A549 (cell line): ENCODE results near the gene MSI2. TPM values are rescaled to one million over a fixed set of nuclear protein-coding genes. Genes with fewer than 3 reads are reported as not detected.

Experiments
- ATAC-seq, 2 experiments: fragments of 200-7000 bp in 1 of 2; fragments of >200 bp in 1 of 2; cut with Nextera tagmentation in 1 of 2; cut with Tn5 transposase in 1 of 2; 3 replicates each; pipeline versions ENCODE4 v1.8.0 to v1.9.1; 2018 to 2020; ENCODE audit warnings: mild to moderate bottlenecking in 1 of 2, moderate library complexity in 1 of 2
- CTCF ChIA-PET: fragments of 300-600 bp; sonication (Branson Sonifier 250); formaldehyde crosslinking; extraction: SDS; loops from one replicate; lab custom pipeline; 2021; ENCODE audit warnings: antibody characterized with exemption, inconsistent platforms; lab: Yijun Ruan, JAX
- POLR2A ChIA-PET: fragments of 350-600 bp; formaldehyde crosslinking; extraction: SDS; loops from one replicate; lab custom pipeline; 2021; ENCODE audit warnings: antibody characterized with exemption, inconsistent platforms; lab: Yijun Ruan, JAX
- DNase-seq, 2 experiments: peaks; one replicate each; pipeline versions ENCODE4 v3.0.0 to v3.0.0-alpha.2; 2011 to 2016; ENCODE audit warnings: low read depth in 1 of 2, low spot score in 1 of 2
- FAIRE-seq: peaks from 2 replicates; lab custom pipeline; 2011; peaks lifted over from hg19 to GRCh38; lab: Jason Lieb, UNC
- H3K27ac ChIP-seq, 2 experiments: fragments of >200 bp; sonication (Bioruptor Twin); formaldehyde crosslinking; 3 replicates each; pipeline ENCODE4 v1.5.1; 2016 to 2017
- H3K4me1 ChIP-seq: fragments of >200 bp; sonication (Bioruptor Twin); formaldehyde crosslinking; 3 replicates; pipeline ENCODE4 v1.6.1; 2016
- H3K4me2 ChIP-seq: fragments of >200 bp; sonication (Bioruptor Twin); formaldehyde crosslinking; 3 replicates; pipeline ENCODE4 v1.6.1; 2016
- H3K4me3 ChIP-seq: fragments of >200 bp; sonication (Bioruptor Twin); formaldehyde crosslinking; 3 replicates; pipeline ENCODE4 v1.5.1; 2016
- H3K9me3 ChIP-seq: fragments of >200 bp; sonication (Bioruptor Twin); formaldehyde crosslinking; 3 replicates; pipeline ENCODE4 v1.6.1; 2016
- ATOH8 ChIP-seq: fragments of 250-450 bp; sonication (Bioruptor Pico); IDR thresholded peaks from 2 replicates; pipeline ENCODE4 v1.5.0; 2020; ENCODE audit warnings: low read depth, mild to moderate bottlenecking, moderate library complexity
- BCL3 ChIP-seq: fragments of >200 bp; sonication (Bioruptor Twin); formaldehyde crosslinking; IDR thresholded peaks from 3 replicates; pipeline ENCODE4 v1.6.1; 2016
- CEBPB ChIP-seq, 2 experiments: fragments of >200 bp in 1 of 2; sonication (Bioruptor Twin) in 1 of 2; formaldehyde crosslinking in 1 of 2; IDR thresholded peaks; 2 replicates each; pipeline ENCODE4 v1.6.1; 2012 to 2016
- CHD2 ChIP-seq: fragments of 150-350 bp; IDR thresholded peaks from 2 replicates; pipeline ENCODE4 v1.6.1; 2014; ENCODE audit warnings: low read length; ENCODE audit not compliant: partially characterized antibody
- CHD4 ChIP-seq: fragments of 200-600 bp; sonication (generic); IDR thresholded peaks from 2 replicates; pipeline ENCODE4 v1.6.1; 2016; ENCODE audit warnings: antibody characterized with exemption, mild to moderate bottlenecking, borderline replicate concordance
- ESRRA ChIP-seq: fragments of 150-350 bp; IDR thresholded peaks from 2 replicates; pipeline ENCODE4 v1.6.1; 2014; ENCODE audit warnings: mild to moderate bottlenecking, low read length, borderline replicate concordance
- FOSL2 ChIP-seq, 2 experiments: fragments of 450-650 bp in 1 of 2; fragments of >200 bp in 1 of 2; sonication (Bioruptor Twin) in 1 of 2; formaldehyde crosslinking; IDR thresholded peaks; 2 replicates each; pipeline versions ENCODE4 v1.5.0 to v1.6.1; 2016 to 2020; ENCODE audit warnings: mild to moderate bottlenecking in 1 of 2, moderate library complexity in 1 of 2
- FOXS1 ChIP-seq: fragments of 250-450 bp; sonication (Bioruptor Pico); IDR thresholded peaks from 2 replicates; pipeline ENCODE4 v1.5.0; 2020; ENCODE audit warnings: mild to moderate bottlenecking, moderate library complexity
- GATA3 ChIP-seq: IDR thresholded peaks from 2 replicates; pipeline ENCODE4 v1.6.1; 2012; ENCODE audit warnings: borderline replicate concordance
- HOXB13 ChIP-seq: fragments of 250-450 bp; sonication (Bioruptor Pico); IDR thresholded peaks from 2 replicates; pipeline ENCODE4 v1.5.0; 2020; ENCODE audit warnings: low read depth, mild to moderate bottlenecking, moderate library complexity
- HOXB5 ChIP-seq: fragments of 250-450 bp; sonication (Bioruptor Pico); IDR thresholded peaks from 2 replicates; pipeline ENCODE4 v1.5.0; 2020; ENCODE audit warnings: mild to moderate bottlenecking, moderate library complexity
- JUN ChIP-seq, 2 experiments: fragments of >200 bp; sonication (Bioruptor Twin); formaldehyde crosslinking; IDR thresholded peaks; 2 replicates in 1 of 2; 3 replicates in 1 of 2; pipeline ENCODE4 v1.6.1; 2016 to 2017
- JUNB ChIP-seq: fragments of >200 bp; sonication (Bioruptor Twin); formaldehyde crosslinking; IDR thresholded peaks from 2 replicates; pipeline ENCODE4 v1.6.1; 2016
- MYC ChIP-seq: IDR thresholded peaks from 2 replicates; pipeline ENCODE4 v1.6.1; 2012; ENCODE audit warnings: mild to moderate bottlenecking, inconsistent platforms, low read length, improper control_type of control experiment, borderline replicate concordance
- NPAS2 ChIP-seq: fragments of 250-450 bp; sonication (Bioruptor Pico); IDR thresholded peaks from 2 replicates; pipeline ENCODE4 v1.8.0; 2022; ENCODE audit warnings: mild to moderate bottlenecking, moderate library complexity, borderline replicate concordance
- POLR2A ChIP-seq: IDR thresholded peaks from 2 replicates; pipeline ENCODE4 v1.6.1; 2012; ENCODE audit warnings: mild to moderate bottlenecking, low read length
- POLR2AphosphoS2 ChIP-seq: conservative IDR thresholded peaks from 2 replicates; pipeline ENCODE4 v1.6.1; 2012; ENCODE audit warnings: low read length, improper control_type of control experiment, inconsistent platforms
- RAD21 ChIP-seq, 2 experiments: fragments of >200 bp in 1 of 2; sonication (Bioruptor Twin) in 1 of 2; formaldehyde crosslinking in 1 of 2; IDR thresholded peaks in 1 of 2; conservative IDR thresholded peaks in 1 of 2; 2 replicates in 1 of 2; 3 replicates in 1 of 2; pipeline ENCODE4 v1.6.1; 2012 to 2018; ENCODE audit warnings: inconsistent platforms in 1 of 2
- RCOR1 ChIP-seq: fragments of 150-350 bp; IDR thresholded peaks from 2 replicates; pipeline ENCODE4 v1.6.1; 2014; ENCODE audit warnings: antibody characterized with exemption, low read length, low read depth
- RNF2 ChIP-seq: fragments of 200-600 bp; sonication (generic); IDR thresholded peaks from 2 replicates; pipeline ENCODE4 v1.6.1; 2016; ENCODE audit warnings: low read depth, mild to moderate bottlenecking, antibody characterized with exemption, moderate library complexity, borderline replicate concordance
- SMC3 ChIP-seq: fragments of >200 bp; sonication (Bioruptor Twin); formaldehyde crosslinking; IDR thresholded peaks from 3 replicates; pipeline ENCODE4 v1.6.1; 2018; ENCODE audit warnings: inconsistent platforms
- TFCP2L1 ChIP-seq: fragments of 250-450 bp; sonication (Bioruptor Pico); IDR thresholded peaks from 2 replicates; pipeline ENCODE4 v1.5.0; 2021; ENCODE audit warnings: mild to moderate bottlenecking
- ZNF302 ChIP-seq: fragments of 250-450 bp; sonication (Bioruptor Pico); IDR thresholded peaks from 2 replicates; pipeline ENCODE4 v1.9.0; 2021; ENCODE audit warnings: inconsistent platforms, mild to moderate bottlenecking, moderate library complexity
- WGBS: methylation state at CpG from one replicate; pipeline ENCODE4 v1.1.6; 2017; ENCODE audit errors: missing lambda C conversion rate; 5-methylcytosine and 5-hydroxymethylcytosine counted together
- polyA plus RNA-seq, 4 experiments: library from polyadenylated mRNA; depleted of rRNA in 3 of 4; stranded (reverse); fragments of >200 nt; fragmentation: RNase III in 1 of 4; extraction: RNeasy Plus Mini Kit Qiagen cat#74134 plus additional on column Dnase treatment in 1 of 4; gene quantifications; 2 replicates in 3 of 4; 3 replicates in 1 of 4; pipeline ENCODE4 v1.2.3, GENCODE V29; 2011 to 2017
- TF ChIP-seq, protein P1 (sequence below): IDR thresholded peaks from 2 replicates; pipeline ENCODE4 v1.6.1; 2012; ENCODE audit warnings: low read depth, borderline replicate concordance
- TF ChIP-seq, protein P2 (sequence below): fragments of >200 bp; sonication (Bioruptor Twin); formaldehyde crosslinking; IDR thresholded peaks from 3 replicates; pipeline ENCODE4 v1.5.1; 2016

MSI2 gene
- polyA plus RNA-seq, 2 of the 4 experiments (the other 2 are of a cell fraction): 43.6 to 44.4 TPM

- H3K4me3 ChIP-seq: no peak overlapping the region
- DNase-seq (no peak), FAIRE-seq (no peak), ATAC-seq (no peak)
- H3K9me3 ChIP-seq: no peaks in the 10 kb centered on the region
- POLR2A ChIA-PET: no interaction called here
- no peak overlapping the region for H3K4me2 ChIP-seq
- 91% methylated on average over 5 of the region's 5 CpGs for WGBS
- CTCF ChIA-PET: interaction anchor here (0.8 to 1.2 kb wide), 3 partner anchors 9 to 345 kb away, joined by 3 to 5 read pairs (median 3); no protein-coding TSS in a partner anchor
- H3K27ac ChIP-seq: no peak overlapping the region
- TF ChIP-seq, protein P1, sequence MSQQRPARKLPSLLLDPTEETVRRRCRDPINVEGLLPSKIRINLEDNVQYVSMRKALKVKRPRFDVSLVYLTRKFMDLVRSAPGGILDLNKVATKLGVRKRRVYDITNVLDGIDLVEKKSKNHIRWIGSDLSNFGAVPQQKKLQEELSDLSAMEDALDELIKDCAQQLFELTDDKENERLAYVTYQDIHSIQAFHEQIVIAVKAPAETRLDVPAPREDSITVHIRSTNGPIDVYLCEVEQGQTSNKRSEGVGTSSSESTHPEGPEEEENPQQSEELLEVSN: no peak
- TF ChIP-seq GATA3 (no peak), RAD21 (conservative IDR thresholded peaks at IDR 0.05 in 1 of 2, IDR thresholded peaks at IDR 0.05 in 1 of 2) (no peak), RCOR1 (no peak), FOSL2 (IDR thresholded peaks at IDR 0.05) (no peak), FOSL2 (CRISPR knock-in tag; IDR thresholded peaks at IDR 0.05) (no peak)
- TF ChIP-seq, all 56 proteins: peak for 0
- peaks cover 13% of the 10 kb centered on the region for H3K4me1 ChIP-seq
Observed at GRCh38 chr17:57326764-57327163, 70.4 kb downstream of the MSI2 start.

GRCh38 chr17:57327176-57327970, 71.0 kb downstream of the MSI2 start:
- ATAC-seq: no peak
- H3K27ac ChIP-seq: no peak overlapping the region
- 94% methylated on average over 6 of the region's 6 CpGs for WGBS
- POLR2A ChIA-PET: no interaction called here
- TF ChIP-seq ZNF302 (CRISPR knock-in tag) (no peak), POLR2AphosphoS2 (no peak), POLR2A (no peak), TFCP2L1 (CRISPR knock-in tag) (no peak), JUNB (no peak)
- TF ChIP-seq, protein P2, sequence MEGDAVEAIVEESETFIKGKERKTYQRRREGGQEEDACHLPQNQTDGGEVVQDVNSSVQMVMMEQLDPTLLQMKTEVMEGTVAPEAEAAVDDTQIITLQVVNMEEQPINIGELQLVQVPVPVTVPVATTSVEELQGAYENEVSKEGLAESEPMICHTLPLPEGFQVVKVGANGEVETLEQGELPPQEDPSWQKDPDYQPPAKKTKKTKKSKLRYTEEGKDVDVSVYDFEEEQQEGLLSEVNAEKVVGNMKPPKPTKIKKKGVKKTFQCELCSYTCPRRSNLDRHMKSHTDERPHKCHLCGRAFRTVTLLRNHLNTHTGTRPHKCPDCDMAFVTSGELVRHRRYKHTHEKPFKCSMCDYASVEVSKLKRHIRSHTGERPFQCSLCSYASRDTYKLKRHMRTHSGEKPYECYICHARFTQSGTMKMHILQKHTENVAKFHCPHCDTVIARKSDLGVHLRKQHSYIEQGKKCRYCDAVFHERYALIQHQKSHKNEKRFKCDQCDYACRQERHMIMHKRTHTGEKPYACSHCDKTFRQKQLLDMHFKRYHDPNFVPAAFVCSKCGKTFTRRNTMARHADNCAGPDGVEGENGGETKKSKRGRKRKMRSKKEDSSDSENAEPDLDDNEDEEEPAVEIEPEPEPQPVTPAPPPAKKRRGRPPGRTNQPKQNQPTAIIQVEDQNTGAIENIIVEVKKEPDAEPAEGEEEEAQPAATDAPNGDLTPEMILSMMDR: no peak
- TF ChIP-seq, all 56 proteins: peak for 0
- Histone ChIP-seq H3K4me3 (no peak overlapping the region), H3K4me1 (peaks cover 13% of the 10 kb centered on the region), H3K4me2 (no peak overlapping the region), H3K9me3 (no peaks in the 10 kb centered on the region)
- DNase-seq: no peak
- CTCF ChIA-PET: interaction anchor here (0.6 to 1.2 kb wide), 4 partner anchors 8 to 345 kb away, joined by 3 to 5 read pairs (median 3); no protein-coding TSS in a partner anchor
- FAIRE-seq: no peak

DNA sequence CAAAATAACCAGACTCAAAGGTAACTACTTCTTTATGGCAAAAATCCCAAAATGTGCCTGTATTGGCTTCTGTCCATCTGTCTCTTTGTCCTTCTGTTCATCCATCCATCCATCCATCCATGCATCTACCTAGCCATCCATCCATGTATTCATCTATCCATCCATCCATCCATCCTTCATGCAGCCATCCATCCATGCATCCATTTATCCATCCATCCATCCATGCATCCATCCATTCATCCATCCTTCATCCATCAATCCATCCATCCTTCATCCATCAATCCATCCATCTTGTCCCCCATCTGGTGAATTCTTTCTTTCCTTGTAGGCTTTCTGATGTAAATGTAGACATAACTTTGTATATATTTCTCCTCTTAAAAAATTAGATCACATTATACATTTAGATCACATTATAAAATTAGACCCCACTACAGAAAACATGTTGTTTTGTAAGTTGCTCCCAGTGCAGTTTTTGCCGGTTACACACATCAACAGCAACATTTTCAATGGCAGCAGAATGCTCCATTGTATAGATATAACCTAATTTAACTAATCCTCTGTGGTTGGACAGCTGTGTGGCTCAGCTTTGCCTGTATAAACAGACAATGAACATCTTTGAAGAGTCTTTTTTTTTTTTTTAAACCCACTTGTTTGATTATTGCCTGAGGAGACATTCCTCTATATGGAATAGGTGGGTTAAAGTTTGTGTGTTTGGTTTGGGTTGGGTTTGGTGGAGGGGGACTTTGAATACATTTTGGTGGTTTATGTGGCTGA, 72.0 kb downstream of the MSI2 start:
- Histone ChIP-seq H3K27ac (no peak overlapping the region), H3K4me1 (peaks cover 13% of the 10 kb centered on the region), H3K9me3 (no peaks in the 10 kb centered on the region), H3K4me2 (no peak overlapping the region), H3K4me3 (no peak overlapping the region)
- CTCF ChIA-PET: interaction anchor here (0.6 to 1.2 kb wide), 2 partner anchors 85 to 327 kb away, joined by 3 to 5 read pairs; no protein-coding TSS in a partner anchor
- no peak for DNase-seq
- no peak for FAIRE-seq
- no peak for ATAC-seq
- POLR2A ChIA-PET: no interaction called here
- WGBS: 85% methylated on average over 1 of the region's 1 CpG
- no peak for TF ChIP-seq BCL3
- no peak for TF ChIP-seq HOXB5
- no peak for TF ChIP-seq RNF2
- TF ChIP-seq, protein P2: no peak
- TF ChIP-seq ESRRA: no peak
- no peak for TF ChIP-seq ATOH8
- no peak for TF ChIP-seq CHD4
- TF ChIP-seq CHD2: no peak
- TF ChIP-seq JUN (IDR thresholded peaks at IDR 0.05): no peak
- no peak for TF ChIP-seq SMC3
- TF ChIP-seq MYC: no peak
- no peak for TF ChIP-seq HOXB13
- TF ChIP-seq CEBPB (IDR thresholded peaks at IDR 0.05): no peak
- TF ChIP-seq FOXS1 (CRISPR knock-in tag): no peak
- TF ChIP-seq NPAS2: no peak
